IPS-20b (cell line): ENCODE results near the gene THAP11.
"Not testable (repeated sequence)": the region's sequence is repeated elsewhere in the genome, so short reads cannot be mapped to it uniquely, and the experiment has no call there.

Source experiments
- H3K27ac ChIP-seq: one replicate; pipeline ENCODE4 v1.5.1; 2013; ENCODE audit warnings: low read length
- H3K27me3 ChIP-seq: 2 replicates; pipeline ENCODE4 v1.6.1; 2013; ENCODE audit warnings: mild to moderate bottlenecking, low read length, inconsistent platforms; ENCODE audit not compliant: insufficient read depth
- H3K36me3 ChIP-seq: 2 replicates; pipeline ENCODE4 v1.6.1; 2013; ENCODE audit warnings: low read depth, mild to moderate bottlenecking, inconsistent platforms, low read length, moderate library complexity; ENCODE audit not compliant: insufficient read depth
- H3K4me1 ChIP-seq: 2 replicates; pipeline ENCODE4 v1.6.1; 2013; ENCODE audit warnings: mild to moderate bottlenecking, control low read depth, inconsistent platforms, low read length, moderate library complexity; ENCODE audit not compliant: insufficient read depth
- H3K4me3 ChIP-seq: 2 replicates; pipeline ENCODE4 v1.5.1; 2013; ENCODE audit warnings: mild to moderate bottlenecking, low read length, inconsistent platforms
- H3K9ac ChIP-seq: 2 replicates; pipeline ENCODE4 v1.6.1; 2013; ENCODE audit warnings: low read depth, mild to moderate bottlenecking, inconsistent platforms, low read length, moderate library complexity
- H3K9me3 ChIP-seq: 2 replicates; pipeline ENCODE4 v1.6.1; 2013; ENCODE audit warnings: mild to moderate bottlenecking, low read depth, low read length, inconsistent platforms; ENCODE audit not compliant: insufficient read depth

THAP11 gene

GRCh38 chr16:67855789-67856188 is 13.7 kb downstream of the THAP11 start:
- no peak overlapping the region for H3K9ac ChIP-seq
- H3K36me3 ChIP-seq = peaks cover 11% of the 10 kb centered on the region
- H3K27me3 ChIP-seq = no peaks in the 10 kb centered on the region
- no peak overlapping the region for H3K27ac ChIP-seq
- no peak overlapping the region for H3K4me3 ChIP-seq
- H3K4me1 ChIP-seq = peaks cover 17% of the 10 kb centered on the region
- no peaks in the 10 kb centered on the region for H3K9me3 ChIP-seq

- Histone ChIP-seq H3K4me3 (peak overlapping the region; percentile 21; the same call in 1 of the 2 replicates), H3K9me3 (no peaks in the 10 kb centered on the region), H3K36me3 (peaks cover 18% of the 10 kb centered on the region), H3K27ac (no peak overlapping the region), H3K4me1 (peaks cover 17% of the 10 kb centered on the region), H3K9ac (no peak overlapping the region), H3K27me3 (no peaks in the 10 kb centered on the region)
These were observed 14.9 kb downstream of the THAP11 start for GRCh38 chr16:67856927-67857546.

- Histone ChIP-seq H3K27me3 (no peaks in the 10 kb centered on the region), H3K9ac (peak overlapping the region; percentile 47; the same call in 1 of the 2 replicates), H3K4me3 (peak overlapping the region; percentile 21; the same call in 1 of the 2 replicates), H3K36me3 (peaks cover 18% of the 10 kb centered on the region), H3K27ac (no peak overlapping the region), H3K4me1 (peaks cover 17% of the 10 kb centered on the region), H3K9me3 (no peaks in the 10 kb centered on the region)
These were observed 15.6 kb downstream of the THAP11 start for GRCh38 chr16:67857547-67858233.

GRCh38 chr16:67858500-67858899 is 16.4 kb downstream of the THAP11 start:
- H3K4me3 ChIP-seq = no peak overlapping the region
- H3K4me1 ChIP-seq = peaks cover 17% of the 10 kb centered on the region
- no peaks in the 10 kb centered on the region for H3K9me3 ChIP-seq
- no peak overlapping the region for H3K27ac ChIP-seq
- no peaks in the 10 kb centered on the region for H3K27me3 ChIP-seq
- H3K36me3 ChIP-seq = peaks cover 18% of the 10 kb centered on the region
- no peak overlapping the region; the same call in 1 of the 2 replicates for H3K9ac ChIP-seq

GRCh38 chr16:67860589-67861398 is 18.7 kb downstream of the THAP11 start:
- peaks cover 11% of the 10 kb centered on the region for H3K4me1 ChIP-seq
- H3K36me3 ChIP-seq = peaks cover 22% of the 10 kb centered on the region
- no peak overlapping the region for H3K27ac ChIP-seq

GRCh38 chr16:67861877-67862276 is 19.8 kb downstream of the THAP11 start:
- Histone ChIP-seq H3K9me3 (no peaks in the 10 kb centered on the region), H3K27me3 (no peaks in the 10 kb centered on the region), H3K4me3 (no peak overlapping the region), H3K36me3 (peaks cover 33% of the 10 kb centered on the region), H3K9ac (no peak overlapping the region), H3K4me1 (peaks cover 8% of the 10 kb centered on the region), H3K27ac (no peak overlapping the region)

More at GRCh38 chr16:67860589-67861398, 18.7 kb downstream of the THAP11 start:
- no peaks in the 10 kb centered on the region for H3K9me3 ChIP-seq
- no peak overlapping the region for H3K4me3 ChIP-seq
- no peaks in the 10 kb centered on the region for H3K27me3 ChIP-seq
- H3K9ac ChIP-seq = no peak overlapping the region

GRCh38 chr16:67862623-67863583 is 20.8 kb downstream of the THAP11 start:
- Histone ChIP-seq H3K9me3 (no peaks in the 10 kb centered on the region), H3K4me1 (no peaks in the 10 kb centered on the region), H3K4me3 (no peak overlapping the region), H3K27ac (no peak overlapping the region), H3K27me3 (no peaks in the 10 kb centered on the region), H3K9ac (no peak overlapping the region), H3K36me3 (peaks cover 44% of the 10 kb centered on the region)

GRCh38 chr16:67864044-67864443 is 21.9 kb downstream of the THAP11 start:
- not testable (repeated sequence) for H3K27ac ChIP-seq, H3K4me1 ChIP-seq, H3K4me3 ChIP-seq, H3K27me3 ChIP-seq, H3K9ac ChIP-seq, H3K9me3 ChIP-seq
- peaks cover 55% of the 10 kb centered on the region for H3K36me3 ChIP-seq

- no peaks in the 10 kb centered on the region for H3K4me1 ChIP-seq
- no peaks in the 10 kb centered on the region for H3K27me3 ChIP-seq
- H3K27ac ChIP-seq = no peak overlapping the region
- H3K9me3 ChIP-seq = no peaks in the 10 kb centered on the region
- no peak overlapping the region for H3K4me3 ChIP-seq
- H3K36me3 ChIP-seq = peaks cover 60% of the 10 kb centered on the region
- no peak overlapping the region for H3K9ac ChIP-seq
These were observed 22.5 kb downstream of the THAP11 start for GRCh38 chr16:67864594-67864993.

- H3K9me3 ChIP-seq = no peaks in the 10 kb centered on the region
- H3K27ac ChIP-seq = no peak overlapping the region
- no peak overlapping the region for H3K9ac ChIP-seq
- no peaks in the 10 kb centered on the region for H3K4me1 ChIP-seq
- peaks cover 66% of the 10 kb centered on the region for H3K36me3 ChIP-seq
- H3K27me3 ChIP-seq = no peaks in the 10 kb centered on the region
- H3K4me3 ChIP-seq = no peak overlapping the region
These were observed 23.2 kb downstream of the THAP11 start for GRCh38 chr16:67865318-67865717.

GRCh38 chr16:67868290-67868689 is 26.2 kb downstream of the THAP11 start:
- Histone ChIP-seq H3K27ac (no peak overlapping the region), H3K36me3 (peaks cover 67% of the 10 kb centered on the region), H3K4me3 (no peak overlapping the region), H3K27me3 (no peaks in the 10 kb centered on the region), H3K9me3 (no peaks in the 10 kb centered on the region), H3K9ac (no peak overlapping the region), H3K4me1 (no peaks in the 10 kb centered on the region)
